Transverse colon (tissue), 4 donors: ENCODE results near the gene WWOX. TPM values are rescaled to one million over a fixed set of nuclear protein-coding genes. Genes with fewer than 3 reads are reported as not detected.
A peak's percentile ranks its signal among the peaks of the same experiment; 100 is the strongest.

Experiments used
- DNase-seq: peaks from one replicate; pipeline ENCODE4 v3.0.0-alpha.2; 2019
- H3K27ac ChIP-seq, 4 donors: fragments of 200-600 bp; sonication (generic); 2 replicates each; pipeline ENCODE4 v1.5.1; 2016 to 2018; ENCODE audit warnings: inconsistent platforms in 4 of 4
- H3K27me3 ChIP-seq: fragments of 200-600 bp; sonication (generic); 2 replicates; pipeline ENCODE4 v1.5.1; 2017; ENCODE audit warnings: inconsistent platforms
- H3K36me3 ChIP-seq, 4 donors: fragments of 200-600 bp; sonication (generic); 2 replicates each; pipeline ENCODE4 v1.5.1; 2017 to 2019; ENCODE audit warnings: inconsistent platforms in 4 of 4
- H3K4me1 ChIP-seq, 4 donors: fragments of 200-600 bp; sonication (generic); 2 replicates each; pipeline ENCODE4 v1.5.1; 2017 to 2020; ENCODE audit warnings: inconsistent platforms in 4 of 4
- H3K4me3 ChIP-seq, 4 donors: fragments of 200-600 bp; sonication (generic); 1 replicate in 1 of 4; 2 replicates in 3 of 4; pipeline versions ENCODE4 v1.5.1 to v1.6.1; 2017 to 2019; ENCODE audit warnings: inconsistent platforms in 4 of 4
- H3K9me3 ChIP-seq, 2 donors: fragments of 200-600 bp; sonication (generic); 2 replicates each; pipeline ENCODE4 v1.5.1; 2017 to 2019; ENCODE audit warnings: inconsistent platforms in 2 of 2
- CTCF ChIP-seq, 5 experiments: fragments of 200-600 bp in 3 of 5; fragments of 450-650 bp in 2 of 5; sonication (generic) in 3 of 5; IDR thresholded peaks; 1 replicate in 2 of 5; 2 replicates in 3 of 5; pipeline ENCODE4 v1.5.1; 2016 to 2017; ENCODE audit warnings: antibody characterized with exemption in 5 of 5, inconsistent platforms in 3 of 5, mild to moderate bottlenecking in 2 of 5, moderate library complexity in 1 of 5
- EP300 ChIP-seq: sonication (generic); formaldehyde crosslinking; IDR thresholded peaks from one replicate; pipeline ENCODE4 v1.6.1; 2017; ENCODE audit warnings: antibody characterized with exemption, low read depth
- POLR2A ChIP-seq: fragments of 450-650 bp; IDR thresholded peaks from one replicate; pipeline ENCODE4 v1.6.1; 2016; ENCODE audit warnings: antibody characterized with exemption, mild to moderate bottlenecking, moderate library complexity
- POLR2AphosphoS5 ChIP-seq, 3 donors: sonication (generic); formaldehyde crosslinking; IDR thresholded peaks; one replicate each; pipeline ENCODE4 v1.6.1; 2016; ENCODE audit warnings: antibody characterized with exemption in 3 of 3
- WGBS, 2 donors: methylation state at CpG; one replicate each; pipeline ENCODE4 v1.1.5; 2018; ENCODE audit warnings: low coverage in 1 of 2; 5-methylcytosine and 5-hydroxymethylcytosine counted together
- in situ Hi-C, 4 donors: fragments of 200-750 bp; cut with MboI; loops; one replicate each; pipeline versions ENCODE4 v1.15.0 to v1.15.1; 2017; ENCODE audit warnings: low sequenced_read_pairs in 3 of 4, low pct_ligation_motif_present in 1 of 4, low pct_unique_long_range_greater_than_20kb in 1 of 4
- intact Hi-C: fragments of 100-400 bp; cut with DNase I; formaldehyde crosslinking; loops from one replicate; pipeline ENCODE4 v1.15.1; 2023; ENCODE audit warnings: low total_unique reads
- total RNA-seq, 4 donors: library from RNA; depleted of rRNA; stranded (reverse); fragments of >200 nt; gene quantifications; one replicate each; pipeline ENCODE4 v1.1.0, GENCODE V29; 2016

WWOX gene
- total RNA-seq, 4 donors from 2014 or later: 11.2 to 53.8 (median 24.8) TPM

GRCh38 chr16:78501744-78502143 lies 402.3 kb downstream of the WWOX start:
- TF ChIP-seq POLR2AphosphoS5 (IDR thresholded peaks at IDR 0.05) (no peak), EP300 (no peak), POLR2A (no peak), CTCF (IDR thresholded peaks at IDR 0.05) (no peak)
- DNase-seq: no peak
- Histone ChIP-seq H3K36me3 (no peaks in the 10 kb centered on the region), H3K4me1 (peaks cover 6 to 20% (median 8%) of the 10 kb centered on the region in 4 donors), H3K9me3 (no peaks in the 10 kb centered on the region), H3K27ac (no peak overlapping the region), H3K4me3 (no peak overlapping the region), H3K27me3 (no peaks in the 10 kb centered on the region)
- intact Hi-C loops (loop anchor here (2.0 kb wide), 1 partner anchor 1101 kb away; no protein-coding TSS in a partner anchor), in situ Hi-C loops (loop anchor here (10.0 to 25.0 kb wide), 5 partner anchors 261 to 1111 kb away; partner anchors contain the start of gene MAF (in 3 of the 4))
- 93 to 96% methylated on average over 6 to 8 of the region's 8 CpGs for WGBS, 2 donors

- intact Hi-C loops: loop anchor here (2.0 kb wide), 1 partner anchor 1100 kb away; no protein-coding TSS in a partner anchor
These were observed 403.4 kb downstream of the WWOX start for GRCh38 chr16:78502812-78503350.

GRCh38 chr16:78503602-78504001 lies 404.1 kb downstream of the WWOX start:
- intact Hi-C loops (loop anchor here (2.0 kb wide), 2 partner anchors 1093 to 1099 kb away; no protein-coding TSS in a partner anchor), in situ Hi-C loops (loop anchor here (10.0 to 25.0 kb wide), 5 partner anchors 259 to 1109 kb away; partner anchors contain the start of gene MAF (in 3 of the 4))
- Histone ChIP-seq H3K27ac (peak overlapping the region in 1 of 4 donors; percentile 78), H3K27me3 (no peaks in the 10 kb centered on the region), H3K36me3 (no peaks in the 10 kb centered on the region), H3K4me1 (peaks cover 6 to 15% (median 8%) of the 10 kb centered on the region in 4 donors), H3K4me3 (no peak overlapping the region), H3K9me3 (no peaks in the 10 kb centered on the region)
- 31% methylated on average over 3 of the region's 3 CpGs for WGBS, 2 donors
- no peak for TF ChIP-seq EP300
- TF ChIP-seq POLR2A: no peak
- peak in 1 of 3 donors; percentile 18 for TF ChIP-seq POLR2AphosphoS5 (IDR thresholded peaks at IDR 0.05)
- peak; percentile 82 to 89 (median 86) for TF ChIP-seq CTCF (IDR thresholded peaks at IDR 0.05)
- peak; percentile 44 for DNase-seq

More at GRCh38 chr16:78502812-78503350, 403.4 kb downstream of the WWOX start:
- DNase-seq: no peak
- 74 to 81% methylated on average over 10 of the region's 10 CpGs for WGBS, 2 donors
- TF ChIP-seq CTCF (IDR thresholded peaks at IDR 0.05) (no peak), POLR2A (no peak), POLR2AphosphoS5 (IDR thresholded peaks at IDR 0.05) (no peak), EP300 (no peak)
- no peak overlapping the region for H3K4me3 ChIP-seq
- no peaks in the 10 kb centered on the region for H3K36me3 ChIP-seq
- H3K9me3 ChIP-seq: no peaks in the 10 kb centered on the region
- no peak overlapping the region for H3K27ac ChIP-seq
- in situ Hi-C loops: loop anchor here (10.0 to 25.0 kb wide), 5 partner anchors 259 to 1109 kb away; partner anchors contain the start of gene MAF (in 3 of the 4)
- H3K4me1 ChIP-seq: peaks cover 6 to 20% (median 8%) of the 10 kb centered on the region in 4 donors
- no peaks in the 10 kb centered on the region for H3K27me3 ChIP-seq

GRCh38 chr16:78504401-78504851 lies 405.0 kb downstream of the WWOX start:
- Histone ChIP-seq H3K4me3 (no peak overlapping the region), H3K9me3 (no peaks in the 10 kb centered on the region), H3K27me3 (no peaks in the 10 kb centered on the region), H3K4me1 (peaks cover 6 to 13% (median 8%) of the 10 kb centered on the region in 4 donors), H3K36me3 (no peaks in the 10 kb centered on the region), H3K27ac (peak overlapping the region; percentile 63 to 78 (median 68))
- intact Hi-C loops (loop anchor here (2.0 kb wide), 1 partner anchor 1092 kb away; no protein-coding TSS in a partner anchor), in situ Hi-C loops (loop anchor here (10.0 to 25.0 kb wide), 5 partner anchors 258 to 1108 kb away; partner anchors contain the start of gene MAF (in 3 of the 4))
- TF ChIP-seq EP300 (no peak), POLR2AphosphoS5 (IDR thresholded peaks at IDR 0.05) (peak in 1 of 3 donors; percentile 17)
- 61 to 73% methylated on average over 6 to 12 of the region's 12 CpGs for WGBS, 2 donors
- DNase-seq: peak; percentile 30
